ENCODE results near the gene VAV2.

The VAV2 gene

DNA sequence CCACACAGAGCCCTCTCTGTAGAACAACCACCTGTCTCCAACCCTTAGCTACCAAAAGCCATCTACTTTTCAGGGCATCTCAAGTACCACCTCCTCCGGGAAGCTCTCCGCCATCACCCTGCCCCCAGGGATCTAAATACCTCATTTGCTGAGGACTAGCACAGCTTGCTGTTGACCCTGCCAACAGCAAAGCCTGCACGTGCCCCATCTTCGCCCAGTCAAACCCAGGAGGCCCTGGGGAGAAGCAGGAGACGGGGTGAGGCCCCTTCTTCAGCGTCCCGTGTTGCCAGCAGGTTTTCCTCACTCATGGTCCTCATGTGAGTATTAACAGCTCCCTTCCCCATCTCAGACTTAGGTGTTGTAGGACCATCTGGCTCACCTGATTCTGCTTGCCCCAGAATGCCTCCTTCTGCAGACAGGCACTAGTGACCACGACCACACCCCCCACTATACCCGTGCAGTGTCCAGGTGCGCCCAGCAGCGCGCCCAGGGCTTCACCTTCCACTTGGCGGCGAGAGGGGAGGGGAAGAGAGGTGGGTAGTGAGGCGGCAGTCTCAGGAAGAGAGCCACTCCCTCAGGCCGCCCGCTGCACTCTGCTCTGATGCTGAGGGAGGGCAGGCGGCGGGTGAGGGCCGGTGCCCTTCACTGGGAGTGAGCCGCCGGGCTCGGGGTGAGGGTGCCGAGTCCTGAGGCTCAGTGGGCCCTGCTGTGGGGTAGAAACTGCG, 11.1 kb downstream of the VAV2 start:
- no peak for DNase-seq (ENCODE audit: low spot score)

GRCh38 chr9:133979921-133980863, 11.9 kb downstream of the VAV2 start:
- DNase-seq (ENCODE audit: low spot score) = no peak

GRCh38 chr9:133979273-133979920, 12.7 kb downstream of the VAV2 start:
- DNase-seq (ENCODE audit: low spot score) = no peak

DNA sequence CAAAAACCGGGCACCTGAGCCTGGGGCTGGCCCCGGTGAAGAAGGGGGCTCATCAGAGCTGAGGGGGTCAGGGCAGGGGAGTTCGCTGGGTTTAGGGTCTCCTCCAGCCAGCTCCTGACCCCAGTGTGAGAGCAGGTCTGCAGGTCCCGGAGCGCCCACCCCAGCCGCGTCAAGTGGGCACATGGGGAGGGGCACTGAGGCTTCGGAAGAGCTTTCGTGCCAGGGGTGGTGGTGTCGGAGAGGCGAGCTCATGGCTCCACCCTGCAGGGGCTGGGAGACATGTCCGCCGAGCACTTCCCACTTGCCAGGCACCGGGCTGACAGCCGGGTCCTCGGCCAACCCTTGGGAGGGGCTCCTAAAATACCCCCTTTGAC, 13.2 kb downstream of the VAV2 start:
- no peak for DNase-seq (ENCODE audit: low spot score)

- no peak for DNase-seq (ENCODE audit: low spot score)
These were observed 13.8 kb downstream of the VAV2 start for GRCh38 chr9:133978226-133978898.

- DNase-seq (ENCODE audit: low spot score) = no peak
These were observed 14.5 kb downstream of the VAV2 start for GRCh38 chr9:133977421-133978201.

DNA sequence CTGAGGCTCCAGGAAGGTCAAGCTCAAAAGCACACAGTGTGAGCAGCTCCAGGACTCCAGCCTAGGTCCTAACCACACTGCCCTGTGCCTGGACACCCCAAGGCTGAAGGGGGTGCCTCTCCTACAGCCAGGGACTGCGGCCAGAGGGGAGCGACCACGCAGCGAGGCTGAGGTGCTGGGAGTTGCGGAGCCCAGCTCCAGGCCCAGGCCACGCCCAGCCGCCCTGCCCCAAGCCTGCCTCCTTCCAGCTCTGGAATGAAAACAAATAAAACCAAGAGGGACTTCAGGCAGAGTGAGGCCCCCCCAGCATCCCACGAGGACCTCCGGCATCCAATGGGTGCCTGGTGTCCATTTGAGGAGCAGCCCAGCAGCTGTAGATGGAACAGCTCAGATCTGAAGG, 15.2 kb downstream of the VAV2 start:
- no peak for DNase-seq (ENCODE audit: low spot score)

DNA sequence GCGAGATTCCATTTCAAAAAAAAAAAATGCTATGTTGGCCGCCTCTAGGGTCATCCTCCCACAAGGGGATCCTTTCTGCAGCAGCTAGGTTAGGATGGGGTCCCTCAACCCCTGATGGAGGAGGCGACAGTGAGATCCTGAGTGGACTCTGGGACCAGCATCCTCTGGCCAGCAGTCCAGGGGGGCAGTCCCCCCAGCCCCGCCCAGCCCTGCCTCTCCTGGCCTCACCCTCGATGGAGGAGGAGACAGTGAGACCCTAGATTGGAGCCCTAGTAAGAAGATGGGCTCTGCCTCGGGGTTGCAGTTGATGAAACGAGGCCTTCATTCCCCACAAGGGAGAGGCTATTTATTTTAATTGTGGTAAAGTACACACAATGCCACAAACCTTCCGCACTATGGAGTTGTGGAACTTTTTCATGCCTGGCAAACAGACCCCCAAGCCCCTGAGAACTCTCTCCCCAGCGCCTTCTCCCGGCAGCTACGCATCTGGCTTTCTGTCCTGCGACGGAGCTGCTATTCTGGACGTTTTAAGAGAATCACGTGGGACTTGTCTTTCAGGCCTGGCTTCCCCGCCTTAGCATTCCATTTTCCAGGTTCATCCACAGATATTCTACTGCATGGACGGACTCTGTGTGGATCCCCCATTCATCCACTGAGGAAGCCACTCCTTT, 15.8 kb downstream of the VAV2 start:
- DNase-seq (ENCODE audit: low spot score) = no peak

- no peak for DNase-seq (ENCODE audit: low spot score)
These were observed 16.6 kb downstream of the VAV2 start for GRCh38 chr9:133975511-133975910.

DNA sequence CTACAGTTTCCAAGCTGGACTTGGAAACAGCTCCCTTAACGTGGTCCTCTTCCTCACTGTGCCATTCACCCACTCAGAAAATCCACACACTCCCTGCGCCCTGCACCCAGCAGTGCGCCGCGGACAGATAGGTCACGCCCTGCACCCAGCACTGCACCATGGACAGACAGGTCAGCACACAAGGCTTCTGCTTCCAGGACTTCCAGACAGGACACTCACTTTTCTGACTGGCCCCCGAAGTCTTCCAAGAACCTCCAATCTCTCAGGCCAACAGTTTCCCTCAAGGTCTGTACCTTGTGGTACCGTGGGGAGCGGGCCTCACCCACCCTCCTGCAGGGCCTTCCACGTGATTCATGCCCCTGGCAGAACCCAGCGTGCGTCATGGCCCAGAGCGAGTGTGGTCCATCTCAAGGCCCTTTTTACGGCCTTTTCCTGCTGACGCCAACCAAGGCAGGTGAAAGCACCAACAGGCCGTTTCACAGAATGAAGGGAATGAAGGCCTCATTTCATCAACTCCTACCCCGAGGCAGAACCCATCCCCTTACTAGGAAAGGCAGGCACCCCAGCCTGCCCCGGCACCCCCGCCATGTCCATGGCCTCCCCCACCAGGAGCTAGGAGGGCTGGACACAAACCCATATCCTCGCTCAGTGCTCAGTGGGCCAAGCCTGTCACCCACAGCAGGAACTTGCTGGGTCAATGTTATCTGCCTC, 17.3 kb downstream of the VAV2 start:
- no peak for DNase-seq (ENCODE audit: low spot score)

GRCh38 chr9:133973791-133974630, 18.1 kb downstream of the VAV2 start:
- no peak for DNase-seq (ENCODE audit: low spot score)

DNA sequence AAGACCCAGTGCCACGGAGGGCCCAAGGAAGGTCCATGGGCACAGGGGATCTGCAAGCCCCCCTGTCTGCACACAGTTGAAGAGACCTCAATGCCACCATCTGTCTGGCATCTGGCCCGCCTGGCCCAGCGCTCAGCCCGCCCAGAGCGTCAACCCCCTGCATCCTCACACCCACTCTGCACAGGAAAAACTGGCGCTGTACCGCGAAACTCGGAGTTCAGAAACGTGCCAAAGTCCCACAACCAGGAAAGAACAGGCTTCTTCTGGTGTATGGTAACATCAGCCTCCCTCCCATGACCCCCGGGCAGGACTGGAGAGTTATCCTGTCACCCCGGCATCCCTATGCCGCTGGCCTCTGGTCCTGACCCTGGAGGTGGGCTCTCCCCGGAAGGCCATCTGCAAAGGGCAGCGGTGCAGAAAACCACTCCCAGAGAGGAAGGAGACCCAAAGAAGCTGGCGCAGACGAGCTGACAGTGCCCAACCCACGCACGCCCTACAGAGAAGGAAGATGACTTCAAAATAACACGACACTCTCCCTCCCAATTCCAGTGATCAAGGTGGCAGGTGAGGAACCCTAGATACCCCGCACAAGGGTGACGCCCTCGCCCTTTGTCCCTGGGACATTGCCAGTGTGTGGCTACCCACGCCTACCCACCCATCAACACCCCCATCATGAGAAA, 18.9 kb downstream of the VAV2 start:
- DNase-seq (ENCODE audit: low spot score) = no peak

- DNase-seq (ENCODE audit: low spot score) = no peak
These were observed 19.9 kb downstream of the VAV2 start for GRCh38 chr9:133971981-133972941.

DNA sequence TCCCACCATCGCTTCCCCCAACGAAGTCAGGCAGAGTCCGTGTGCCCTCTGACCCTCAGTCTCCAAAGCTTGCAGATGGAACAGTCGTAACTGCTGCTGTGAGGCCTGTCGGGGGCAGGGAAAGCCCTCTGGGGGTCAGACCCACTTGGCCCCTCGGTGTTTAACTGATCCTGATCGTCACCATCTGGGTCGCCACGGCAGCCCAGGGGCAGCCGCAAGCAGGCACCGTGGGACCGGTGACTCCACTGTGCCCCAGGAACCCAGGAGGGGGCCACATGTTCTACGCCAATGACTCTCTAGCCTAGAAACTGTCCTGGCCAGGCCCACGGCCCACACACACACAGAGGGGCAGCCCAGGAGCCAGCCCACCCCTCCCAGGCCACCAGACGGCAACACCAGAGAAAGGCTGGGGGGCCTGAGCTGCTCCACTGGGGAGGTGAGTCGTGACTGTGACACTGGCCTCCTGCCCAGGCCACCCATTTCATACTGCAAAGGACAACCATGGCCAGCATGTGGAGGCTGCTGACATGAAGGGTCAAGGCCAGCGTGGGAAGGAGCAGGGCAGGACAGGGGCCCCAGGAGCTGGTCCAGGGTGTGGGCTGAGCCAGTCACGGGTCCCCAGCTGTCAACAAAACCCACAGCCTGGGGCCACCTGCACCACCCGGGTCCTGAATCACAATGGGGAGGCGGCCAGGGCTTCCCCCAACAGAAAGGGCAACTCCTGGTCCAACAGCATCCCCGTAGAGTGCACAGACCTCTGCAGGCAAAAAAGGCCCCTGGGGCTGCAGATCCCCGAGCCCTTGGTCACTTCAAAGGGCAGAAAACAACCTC, 20.8 kb downstream of the VAV2 start:
- DNase-seq (ENCODE audit: low spot score) = no peak

- DNase-seq (ENCODE audit: low spot score) = no peak
These were observed 21.5 kb downstream of the VAV2 start for GRCh38 chr9:133970581-133971058.

All from pons (tissue), 1 donor.